ENCODE results near the gene PHF11. TPM values are rescaled to one million over a fixed set of nuclear protein-coding genes. Genes with fewer than 3 reads are reported as not detected.
"Not testable (repeated sequence)": the region's sequence is repeated elsewhere in the genome, so short reads cannot be mapped to it uniquely, and the experiment has no call there.

Gene PHF11
- polyA plus RNA-seq (2013, experiment 1 of 2; ENCODE audit: insufficient read length), result 24.2 TPM
- 24.4 TPM for polyA plus RNA-seq (2013, experiment 2 of 2; ENCODE audit: insufficient read length)

- DNase-seq, result peak; percentile 88
Measured at GRCh38 chr13:49495783-49496762, at the start of gene PHF11. PHF11 (plus strand) TSS chr13:49495953; CDS start chr13:49496002, 49 bp downstream.

DNA sequence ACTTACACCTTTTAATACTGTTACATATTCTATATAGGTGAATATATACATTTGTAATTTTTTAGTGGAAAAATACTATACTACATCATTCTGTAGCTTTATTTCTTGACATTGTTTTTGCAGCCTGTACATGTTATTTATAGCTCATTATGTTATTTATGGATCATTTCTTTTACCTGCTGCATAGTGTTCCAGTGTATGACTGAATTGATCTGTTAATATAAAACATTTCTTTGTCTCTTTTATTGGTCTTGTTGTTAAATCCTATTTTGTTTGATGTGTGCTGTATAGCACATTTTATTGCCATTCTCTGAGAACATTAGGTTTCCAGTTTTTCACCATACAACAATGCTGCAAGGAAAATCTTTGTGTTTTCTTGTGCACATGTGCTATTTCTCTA lies 49.3 kb upstream of the PHF11 start:
- no peak for DNase-seq

DNA sequence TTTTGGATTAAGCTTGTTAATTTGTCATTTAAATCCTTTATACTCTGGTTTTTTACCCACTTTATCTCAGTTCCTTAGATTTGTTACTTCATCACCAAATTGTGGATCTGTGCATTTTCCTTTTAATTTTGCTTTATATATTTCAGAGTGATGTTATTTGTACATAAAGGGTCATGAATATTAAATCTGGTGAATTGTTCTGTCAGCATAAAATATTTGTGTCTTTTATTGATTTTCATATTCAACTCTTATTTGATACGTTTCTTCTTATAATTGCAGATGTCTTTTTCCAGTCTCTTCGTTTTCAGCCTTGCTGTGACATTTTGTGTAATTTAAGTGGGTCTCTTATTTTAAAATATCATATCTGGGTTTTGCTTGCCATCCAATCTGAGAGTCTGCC lies 47.0 kb upstream of the PHF11 start:
- no peak for DNase-seq

DNA sequence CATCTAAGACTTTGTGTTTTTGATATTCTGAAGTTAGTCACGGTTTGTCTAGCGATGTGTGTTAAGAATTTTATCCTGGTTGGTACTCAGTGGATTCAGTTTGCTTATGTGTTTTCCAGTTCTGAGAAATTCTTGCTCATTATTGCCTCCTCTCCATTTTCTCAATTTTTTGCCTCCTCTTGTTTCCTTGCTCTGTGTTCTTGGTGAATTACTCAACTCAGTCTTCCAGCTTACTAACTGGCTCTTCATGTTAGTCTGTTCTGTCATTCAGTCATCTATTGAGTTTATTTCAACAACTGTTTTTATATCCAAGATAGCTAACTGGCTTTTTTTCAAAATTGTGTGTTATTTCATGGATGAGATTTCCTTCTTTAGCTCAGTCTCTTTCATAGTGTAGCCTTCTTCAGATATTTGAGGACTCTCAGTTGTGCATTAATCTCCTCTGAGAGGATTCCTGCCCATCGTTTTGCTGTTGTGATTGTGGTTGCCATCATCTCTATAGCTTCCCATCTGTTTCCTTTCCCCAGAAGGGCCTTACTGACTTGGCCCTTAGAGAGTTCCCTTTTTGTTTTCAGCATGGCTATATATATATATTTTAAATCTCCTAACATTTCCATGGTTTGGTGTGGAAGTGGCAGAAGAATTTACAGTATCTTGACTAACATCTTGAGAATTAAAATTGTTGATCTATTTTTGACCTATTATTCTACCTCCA lies 45.5 kb upstream of the PHF11 start:
- DNase-seq, result no peak

GRCh38 chr13:49452725-49453457 lies 42.9 kb upstream of the PHF11 start:
- no peak for DNase-seq

- DNase-seq, result no peak
Measured at GRCh38 chr13:49453465-49453864, 42.3 kb upstream of the PHF11 start.

- DNase-seq, result peak; percentile 43
Measured at GRCh38 chr13:49454388-49455006, 41.3 kb upstream of the PHF11 start.

DNA sequence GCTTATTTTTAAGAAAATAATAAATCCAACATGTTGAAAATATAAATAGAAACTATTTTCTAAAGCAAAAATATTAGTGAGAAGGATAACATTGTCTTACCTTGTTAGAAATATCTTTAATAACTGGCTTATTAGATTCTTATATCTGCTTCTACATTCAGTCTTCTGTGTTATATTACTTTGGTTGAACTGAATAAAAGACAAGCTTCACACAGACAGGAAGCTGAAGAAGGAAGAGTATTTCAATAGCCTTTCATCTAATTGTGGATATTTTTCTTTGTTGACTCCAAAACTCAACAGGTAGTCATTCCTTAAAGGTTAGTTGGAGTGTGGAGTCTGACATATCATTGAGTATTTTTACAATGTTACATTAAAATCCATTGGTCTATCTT lies 40.8 kb upstream of the PHF11 start:
- no peak for DNase-seq

DNA sequence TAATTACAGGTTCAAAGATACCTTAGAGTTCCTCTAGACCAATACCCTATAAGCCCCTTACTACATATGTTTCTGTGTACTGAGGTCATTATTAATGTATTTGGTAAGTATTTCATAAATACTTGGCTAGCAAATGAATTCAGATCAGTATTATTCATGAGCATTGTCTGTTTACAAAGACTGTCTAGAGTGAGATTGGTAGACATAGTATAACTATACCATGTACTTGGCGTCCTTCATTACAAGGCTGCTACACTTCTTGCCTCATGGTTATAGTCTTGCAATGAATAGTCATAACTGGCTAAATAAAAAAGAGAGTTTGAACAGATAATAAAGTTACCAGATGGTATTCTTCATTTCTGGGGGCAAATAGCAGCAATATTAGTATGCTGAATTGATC lies 39.6 kb upstream of the PHF11 start:
- no peak for DNase-seq

GRCh38 chr13:49457221-49457620 lies 38.5 kb upstream of the PHF11 start:
- peak; percentile 40 for DNase-seq

GRCh38 chr13:49459580-49459979 lies 36.2 kb upstream of the PHF11 start:
- DNase-seq, result no peak

- no peak for DNase-seq
Measured at GRCh38 chr13:49464085-49464484, 31.7 kb upstream of the PHF11 start.

DNA sequence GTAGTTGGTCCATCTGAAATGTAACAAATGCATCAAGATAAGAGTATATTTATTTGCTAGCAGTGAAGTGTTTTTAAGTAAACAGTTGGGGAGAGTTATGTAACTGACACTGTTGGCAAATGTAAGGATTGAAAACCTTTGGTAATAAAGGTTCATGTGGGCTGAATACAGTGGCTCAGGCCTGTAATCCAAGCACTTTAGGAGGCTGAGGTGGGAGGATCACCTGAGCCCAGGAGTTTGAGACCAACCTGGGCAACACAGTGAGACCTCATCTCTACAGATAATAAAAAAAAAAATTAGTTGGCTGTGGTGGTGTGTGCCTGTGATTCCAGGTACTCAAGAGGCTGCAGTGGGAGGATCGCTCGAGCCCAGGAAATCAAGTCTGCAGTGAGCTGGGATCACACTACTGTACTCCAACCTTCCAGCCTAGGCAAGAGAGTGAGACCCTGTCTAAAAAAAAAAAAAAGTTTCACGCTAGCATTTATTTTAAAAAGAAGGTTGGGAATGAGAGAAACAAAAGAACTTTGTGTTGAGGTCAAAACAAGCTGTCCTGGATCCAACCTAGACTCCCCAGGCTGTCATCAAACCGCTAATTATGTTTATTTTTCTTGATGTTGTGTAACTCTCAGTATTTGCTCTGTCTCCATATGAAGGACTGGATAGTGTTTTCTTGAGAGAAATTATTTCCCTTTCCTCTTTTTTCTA lies 31.0 kb upstream of the PHF11 start:
- no peak for DNase-seq

DNA sequence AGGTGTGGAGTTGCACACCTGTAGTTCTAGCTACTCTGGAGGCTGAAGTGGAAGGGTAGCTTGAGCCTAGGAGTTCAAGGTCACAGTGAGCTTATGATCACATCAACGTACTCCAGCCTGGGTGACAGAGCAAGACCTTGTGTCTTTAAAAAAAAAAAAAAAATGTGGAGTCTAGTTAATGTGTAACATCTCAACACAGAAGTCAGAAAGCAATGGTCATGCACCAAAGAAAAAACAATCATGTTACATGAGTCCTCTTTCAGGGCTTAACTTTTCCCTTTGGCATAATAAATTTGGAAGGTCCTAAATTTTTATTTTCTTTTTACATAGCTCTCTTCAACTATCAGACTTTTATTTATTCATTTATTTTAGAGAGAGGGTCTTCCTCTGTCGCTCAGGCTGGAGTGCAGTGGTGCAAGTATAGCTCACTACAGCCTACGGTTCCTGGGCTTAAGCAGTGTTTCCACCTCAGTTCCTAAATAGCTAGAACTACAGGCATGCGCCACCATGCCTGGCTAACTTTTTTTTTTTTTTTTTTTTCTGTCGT lies 29.4 kb upstream of the PHF11 start:
- no peak for DNase-seq

DNA sequence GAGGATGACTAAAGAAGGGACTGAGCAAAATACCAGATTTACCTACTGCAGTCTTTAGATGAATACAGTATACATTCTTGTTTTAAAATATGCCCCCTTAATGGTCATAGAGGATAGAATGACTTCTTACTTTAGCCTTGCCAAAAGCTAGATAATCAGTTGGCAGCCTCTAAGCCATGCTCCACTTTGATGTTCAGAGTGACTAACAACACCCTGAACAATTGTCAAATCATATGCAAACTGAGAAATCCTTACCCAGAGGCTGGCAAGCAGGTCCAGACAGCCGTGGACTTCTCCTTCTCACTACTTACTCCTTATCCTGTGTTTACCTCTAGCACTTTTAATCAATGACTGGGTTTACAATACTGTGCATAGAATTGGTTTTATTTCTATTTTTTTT lies 23.6 kb upstream of the PHF11 start:
- DNase-seq, result no peak

- no peak for DNase-seq
Measured at GRCh38 chr13:49476529-49476928, 19.2 kb upstream of the PHF11 start.

DNA sequence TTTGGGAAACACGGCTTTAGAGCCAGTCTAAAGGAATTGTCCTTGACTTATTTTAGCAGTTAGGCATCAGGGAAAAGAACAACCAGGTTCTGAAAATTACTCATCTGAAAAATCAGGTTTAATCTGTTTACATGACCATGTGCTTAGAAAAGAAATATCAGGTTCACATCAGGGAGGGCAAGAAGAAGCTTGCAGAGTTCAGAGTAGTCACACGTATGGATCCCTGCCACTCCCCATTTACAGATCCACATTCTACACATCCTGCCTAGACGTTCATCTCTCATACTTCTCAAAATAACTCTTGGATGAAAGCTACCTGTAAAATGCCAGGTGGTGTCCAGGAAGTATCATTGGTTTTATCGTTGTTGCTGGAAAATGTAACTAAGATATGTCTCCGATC lies 14.0 kb upstream of the PHF11 start:
- no peak for DNase-seq

DNA sequence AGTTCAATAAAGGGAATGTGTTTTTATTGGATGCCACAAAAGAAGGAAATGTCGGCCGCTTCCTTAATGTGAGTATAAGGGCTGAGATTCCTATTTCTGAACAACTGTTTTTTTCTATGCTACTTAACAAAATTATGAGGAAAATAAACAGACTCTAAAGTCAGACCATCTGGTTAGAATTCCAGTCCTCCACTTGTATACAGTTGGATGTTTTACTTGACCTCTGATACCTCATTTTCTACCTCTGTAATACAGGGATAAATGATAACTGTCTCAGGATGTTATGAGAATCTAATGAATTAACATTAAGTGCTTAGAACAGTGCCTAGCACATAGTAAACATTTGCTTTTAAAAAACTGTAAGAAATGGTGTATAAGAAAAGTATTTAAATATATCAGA lies 7.2 kb upstream of the PHF11 start:
- DNase-seq, result no peak

GRCh38 chr13:49494645-49495044 lies 1.1 kb upstream of the PHF11 start:
- no peak for DNase-seq

DNA sequence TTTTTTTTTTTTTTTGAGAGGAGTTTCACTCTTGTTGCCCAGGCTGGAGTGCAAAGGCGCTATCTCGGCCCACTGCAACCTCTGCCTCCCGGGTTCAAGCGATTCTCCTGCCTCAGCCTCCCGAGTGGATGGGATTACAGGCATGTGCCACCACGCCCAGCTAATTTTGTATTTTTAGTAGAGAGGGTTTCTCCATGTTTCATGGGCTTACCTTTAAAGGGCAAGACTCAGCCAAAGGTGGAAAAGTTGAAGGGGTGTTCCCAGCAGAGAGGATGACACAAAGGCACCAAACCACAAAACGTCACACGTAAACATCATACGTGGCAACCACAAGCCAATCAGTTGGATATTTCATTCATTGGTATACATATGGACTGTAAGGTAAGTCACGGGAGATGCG lies 1.1 kb downstream of the PHF11 start:
- DNase-seq, result not testable (repeated sequence)

DNA sequence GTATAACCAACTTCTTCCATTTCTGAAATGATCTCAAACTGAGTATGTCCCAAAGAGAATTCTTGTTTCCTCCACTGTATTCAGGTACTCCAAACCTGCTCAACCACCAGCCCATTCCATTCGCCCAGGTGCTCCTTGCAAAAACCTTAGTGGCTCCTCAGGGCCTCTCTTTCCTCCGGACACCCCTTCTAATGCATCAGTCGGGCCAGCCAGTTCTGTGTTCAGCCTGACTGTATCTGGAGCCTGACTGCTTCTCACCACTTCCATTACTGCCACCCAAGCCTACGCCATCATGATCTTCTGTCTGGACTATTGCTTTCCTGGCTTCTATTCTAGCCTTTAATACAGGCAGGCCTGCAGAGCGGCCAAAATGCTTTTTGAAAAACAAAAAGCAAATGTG lies 1.5 kb downstream of the PHF11 start:
- no peak for DNase-seq

All from fibroblast of skin of back (primary cell).